ENCODE measurements around the gene PHKA2. TPM values are rescaled to one million over a fixed set of nuclear protein-coding genes. Genes with fewer than 3 reads are reported as not detected.

The PHKA2 gene, protein sequence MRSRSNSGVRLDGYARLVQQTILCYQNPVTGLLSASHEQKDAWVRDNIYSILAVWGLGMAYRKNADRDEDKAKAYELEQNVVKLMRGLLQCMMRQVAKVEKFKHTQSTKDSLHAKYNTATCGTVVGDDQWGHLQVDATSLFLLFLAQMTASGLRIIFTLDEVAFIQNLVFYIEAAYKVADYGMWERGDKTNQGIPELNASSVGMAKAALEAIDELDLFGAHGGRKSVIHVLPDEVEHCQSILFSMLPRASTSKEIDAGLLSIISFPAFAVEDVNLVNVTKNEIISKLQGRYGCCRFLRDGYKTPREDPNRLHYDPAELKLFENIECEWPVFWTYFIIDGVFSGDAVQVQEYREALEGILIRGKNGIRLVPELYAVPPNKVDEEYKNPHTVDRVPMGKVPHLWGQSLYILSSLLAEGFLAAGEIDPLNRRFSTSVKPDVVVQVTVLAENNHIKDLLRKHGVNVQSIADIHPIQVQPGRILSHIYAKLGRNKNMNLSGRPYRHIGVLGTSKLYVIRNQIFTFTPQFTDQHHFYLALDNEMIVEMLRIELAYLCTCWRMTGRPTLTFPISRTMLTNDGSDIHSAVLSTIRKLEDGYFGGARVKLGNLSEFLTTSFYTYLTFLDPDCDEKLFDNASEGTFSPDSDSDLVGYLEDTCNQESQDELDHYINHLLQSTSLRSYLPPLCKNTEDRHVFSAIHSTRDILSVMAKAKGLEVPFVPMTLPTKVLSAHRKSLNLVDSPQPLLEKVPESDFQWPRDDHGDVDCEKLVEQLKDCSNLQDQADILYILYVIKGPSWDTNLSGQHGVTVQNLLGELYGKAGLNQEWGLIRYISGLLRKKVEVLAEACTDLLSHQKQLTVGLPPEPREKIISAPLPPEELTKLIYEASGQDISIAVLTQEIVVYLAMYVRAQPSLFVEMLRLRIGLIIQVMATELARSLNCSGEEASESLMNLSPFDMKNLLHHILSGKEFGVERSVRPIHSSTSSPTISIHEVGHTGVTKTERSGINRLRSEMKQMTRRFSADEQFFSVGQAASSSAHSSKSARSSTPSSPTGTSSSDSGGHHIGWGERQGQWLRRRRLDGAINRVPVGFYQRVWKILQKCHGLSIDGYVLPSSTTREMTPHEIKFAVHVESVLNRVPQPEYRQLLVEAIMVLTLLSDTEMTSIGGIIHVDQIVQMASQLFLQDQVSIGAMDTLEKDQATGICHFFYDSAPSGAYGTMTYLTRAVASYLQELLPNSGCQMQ
- total RNA-seq: 10 to 100 TPM; 25.9 to 28.6 TPM

GRCh38 chrX:18983666-18984380, at the start of gene PHKA2:
Gene PHKA2, minus strand, starts transcription at chrX:18984114. Its CDS starts 182 bp downstream, at chrX:18983932.

Other genes starting within 250 kb of the PHKA2 start
- gene ADGRG2, start 138.4 kb upstream of the PHKA2 start, total RNA-seq: not detected